Panc1 (cell line): Measurements from ENCODE around the gene ENTPD7. TPM values are rescaled to one million over a fixed set of nuclear protein-coding genes. Genes with fewer than 3 reads are reported as not detected.

ENCODE experiments used
- ATAC-seq: fragments of 200-7000 bp; cut with Tn5 transposase; 2 replicates; pipeline ENCODE4 v1.9.1; 2020; ENCODE audit warnings: mild to moderate bottlenecking, moderate library complexity
- BruUV-seq: library from RNA; stranded (reverse); fragments of 400-500 nt; replicated peaks from 2 replicates; lab custom pipeline; 2021; lab: Mats Ljungman, UMichigan
- CTCF ChIA-PET: fragments of 300-600 bp; sonication (Branson Sonifier 250); formaldehyde crosslinking; loops from one replicate; lab custom pipeline; 2022; ENCODE audit warnings: antibody characterized with exemption; lab: Charles Lee
- POLR2A ChIA-PET: fragments of 300-600 bp; sonication (Branson Sonifier 250); formaldehyde crosslinking; loops from one replicate; lab custom pipeline; 2022; ENCODE audit warnings: antibody characterized with exemption; lab: Charles Lee
- DNase-seq: peaks from one replicate; pipeline ENCODE4 v3.0.0-alpha.2; 2010; ENCODE audit warnings: low read depth, low spot score
- H3K27ac ChIP-seq: 2 replicates; pipeline ENCODE4 v1.5.1; 2011; ENCODE audit warnings: mild to moderate bottlenecking, low read length, inconsistent platforms
- H3K27me3 ChIP-seq: fragments of 200-500 bp; sonication (Bioruptor generic); 2 replicates; pipeline ENCODE4 v1.6.0; 2014; ENCODE audit warnings: low read length, inconsistent platforms; ENCODE audit not compliant: control insufficient read depth, insufficient read depth
- H3K36me3 ChIP-seq: fragments of 200-500 bp; sonication (Bioruptor generic); 2 replicates; pipeline ENCODE4 v1.5.1; 2014; ENCODE audit warnings: inconsistent platforms, mild to moderate bottlenecking, low read length, moderate library complexity; ENCODE audit not compliant: control insufficient read depth, insufficient read depth
- H3K4me1 ChIP-seq: 2 replicates; pipeline ENCODE4 v1.5.1; 2011; ENCODE audit warnings: inconsistent platforms, mild to moderate bottlenecking, low read length, moderate library complexity; ENCODE audit not compliant: control insufficient read depth, insufficient read depth
- H3K4me3 ChIP-seq, 2 experiments: 2 replicates each; pipeline ENCODE4 v1.5.1; 2011 to 2012; ENCODE audit warnings: low read depth in 2 of 2, low read length in 2 of 2, mild to moderate bottlenecking in 2 of 2, inconsistent platforms in 1 of 2, moderate library complexity in 1 of 2
- H3K9me3 ChIP-seq: fragments of 200-500 bp; sonication (Bioruptor generic); 2 replicates; pipeline ENCODE4 v1.5.1; 2014; ENCODE audit warnings: low read depth, mild to moderate bottlenecking, inconsistent platforms, low read length, moderate library complexity; ENCODE audit not compliant: control insufficient read depth, insufficient read depth
- POLR2AphosphoS5 ChIP-seq: IDR thresholded peaks from 2 replicates; pipeline ENCODE4 v1.6.1; 2012; ENCODE audit warnings: mild to moderate bottlenecking, low read depth, low read length, moderate library complexity
- SIN3A ChIP-seq: IDR thresholded peaks from 2 replicates; pipeline ENCODE4 v1.6.1; 2012; ENCODE audit warnings: low read depth, mild to moderate bottlenecking, low read length, moderate library complexity, borderline replicate concordance; ENCODE audit not compliant: insufficient read depth
- TCF7L2 ChIP-seq: IDR thresholded peaks from 2 replicates; pipeline ENCODE4 v1.6.1; 2011; ENCODE audit warnings: mild to moderate bottlenecking, low read depth, low read length, inconsistent platforms
- in situ Hi-C: cut with HindIII; loops from 2 replicates; pipeline ENCODE4 v1.10.0; 2016; ENCODE audit warnings: low sequenced_read_pairs, low pct_unique_long_range_greater_than_20kb
- intact Hi-C: fragments of 100-400 bp; cut with micrococcal nuclease; formaldehyde crosslinking; loops from one replicate; pipeline ENCODE4 v1.10.0; 2022; ENCODE audit not compliant: unreplicated experiment
- total RNA-seq: library from RNA; stranded (reverse); gene quantifications from one replicate; pipeline ENCODE4 v1.2.1, GENCODE V29; 2021; ENCODE audit not compliant: unreplicated experiment
- TF ChIP-seq, protein P1 (sequence below): fragments of 450-650 bp; IDR thresholded peaks from 2 replicates; pipeline ENCODE4 v1.5.1; 2017; ENCODE audit warnings: mild to moderate bottlenecking
- TF ChIP-seq, protein P2 (sequence below), 2 experiments: IDR thresholded peaks; 2 replicates each; pipeline ENCODE4 v1.6.1; 2011 to 2012; ENCODE audit warnings: low read depth in 2 of 2, control low read depth in 1 of 2, low read length in 1 of 2, mild to moderate bottlenecking in 1 of 2, moderate library complexity in 1 of 2; ENCODE audit not compliant: insufficient read depth in 1 of 2

Gene ENTPD7
- total RNA-seq, 1 experiment from 2014 or later = 15.9 TPM

DNA sequence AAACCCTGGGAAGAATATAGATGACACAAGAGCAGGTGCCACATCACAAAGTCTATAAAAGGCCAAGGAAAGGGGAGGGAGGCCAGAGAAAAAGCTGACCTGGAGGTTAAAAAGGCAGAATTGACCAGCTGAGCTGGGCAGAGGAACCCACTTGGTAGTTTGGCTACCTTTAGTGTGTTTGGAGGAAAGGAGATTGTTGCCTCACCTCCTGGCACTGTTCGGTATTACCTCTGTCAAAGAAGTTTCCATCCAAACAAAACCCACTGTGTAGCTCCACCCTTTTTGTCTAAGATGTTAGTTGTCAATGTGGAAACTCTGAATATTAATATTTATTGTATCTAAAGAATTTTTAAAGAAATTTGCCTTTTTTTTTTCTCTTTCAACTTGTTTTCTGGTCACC lies 23.4 kb downstream of the ENTPD7 start:
- in situ Hi-C loops = no loop called here
- ATAC-seq (peak; percentile 78; the same call in 1 of the 2 replicates), DNase-seq (no peak)
- Histone ChIP-seq H3K4me1 (peaks cover 4% of the 10 kb centered on the region; the same call in 1 of the 2 replicates), H3K27ac (no peak overlapping the region), H3K9me3 (no peaks in the 10 kb centered on the region), H3K36me3 (peaks cover 6% of the 10 kb centered on the region; the same call in 1 of the 2 replicates), H3K27me3 (no peaks in the 10 kb centered on the region), H3K4me3 (no peak overlapping the region)
- ChIA-PET POLR2A (no interaction called here), CTCF (no interaction called here)
- intact Hi-C loops = no loop called here
- no peak for TF ChIP-seq SIN3A
- TF ChIP-seq, protein P1, sequence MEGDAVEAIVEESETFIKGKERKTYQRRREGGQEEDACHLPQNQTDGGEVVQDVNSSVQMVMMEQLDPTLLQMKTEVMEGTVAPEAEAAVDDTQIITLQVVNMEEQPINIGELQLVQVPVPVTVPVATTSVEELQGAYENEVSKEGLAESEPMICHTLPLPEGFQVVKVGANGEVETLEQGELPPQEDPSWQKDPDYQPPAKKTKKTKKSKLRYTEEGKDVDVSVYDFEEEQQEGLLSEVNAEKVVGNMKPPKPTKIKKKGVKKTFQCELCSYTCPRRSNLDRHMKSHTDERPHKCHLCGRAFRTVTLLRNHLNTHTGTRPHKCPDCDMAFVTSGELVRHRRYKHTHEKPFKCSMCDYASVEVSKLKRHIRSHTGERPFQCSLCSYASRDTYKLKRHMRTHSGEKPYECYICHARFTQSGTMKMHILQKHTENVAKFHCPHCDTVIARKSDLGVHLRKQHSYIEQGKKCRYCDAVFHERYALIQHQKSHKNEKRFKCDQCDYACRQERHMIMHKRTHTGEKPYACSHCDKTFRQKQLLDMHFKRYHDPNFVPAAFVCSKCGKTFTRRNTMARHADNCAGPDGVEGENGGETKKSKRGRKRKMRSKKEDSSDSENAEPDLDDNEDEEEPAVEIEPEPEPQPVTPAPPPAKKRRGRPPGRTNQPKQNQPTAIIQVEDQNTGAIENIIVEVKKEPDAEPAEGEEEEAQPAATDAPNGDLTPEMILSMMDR = peak; percentile 39
- BruUV-seq = no TSS peak

DNA sequence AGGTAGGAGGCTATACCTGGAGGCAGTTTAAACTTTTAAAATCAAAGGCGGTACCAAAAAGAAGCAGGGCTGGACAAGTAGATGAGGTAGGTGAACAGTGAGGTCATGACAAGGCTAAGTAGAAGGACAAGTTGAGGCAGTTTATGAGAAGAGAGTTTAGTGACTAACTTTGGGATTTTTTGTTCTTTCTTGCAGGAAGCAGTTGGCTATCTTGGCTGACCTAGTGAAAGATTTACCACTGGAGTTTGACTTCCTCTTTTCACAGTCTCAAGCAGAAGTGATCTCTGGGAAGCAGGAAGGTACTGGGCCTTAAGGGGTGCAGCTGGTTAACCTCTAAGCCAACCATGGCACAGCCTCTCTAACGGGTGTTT lies 26.3 kb downstream of the ENTPD7 start:
- Histone ChIP-seq H3K27me3 (no peaks in the 10 kb centered on the region), H3K4me1 (peaks cover 4% of the 10 kb centered on the region; the same call in 1 of the 2 replicates), H3K27ac (no peak overlapping the region), H3K4me3 (no peak overlapping the region), H3K9me3 (no peaks in the 10 kb centered on the region), H3K36me3 (peaks cover 6% of the 10 kb centered on the region)
- in situ Hi-C loops (no loop called here), intact Hi-C loops (no loop called here)
- TF ChIP-seq SIN3A (no peak), TCF7L2 (no peak), POLR2AphosphoS5 (no peak)
- TF ChIP-seq, protein P1 = no peak
- TF ChIP-seq, protein P2, sequence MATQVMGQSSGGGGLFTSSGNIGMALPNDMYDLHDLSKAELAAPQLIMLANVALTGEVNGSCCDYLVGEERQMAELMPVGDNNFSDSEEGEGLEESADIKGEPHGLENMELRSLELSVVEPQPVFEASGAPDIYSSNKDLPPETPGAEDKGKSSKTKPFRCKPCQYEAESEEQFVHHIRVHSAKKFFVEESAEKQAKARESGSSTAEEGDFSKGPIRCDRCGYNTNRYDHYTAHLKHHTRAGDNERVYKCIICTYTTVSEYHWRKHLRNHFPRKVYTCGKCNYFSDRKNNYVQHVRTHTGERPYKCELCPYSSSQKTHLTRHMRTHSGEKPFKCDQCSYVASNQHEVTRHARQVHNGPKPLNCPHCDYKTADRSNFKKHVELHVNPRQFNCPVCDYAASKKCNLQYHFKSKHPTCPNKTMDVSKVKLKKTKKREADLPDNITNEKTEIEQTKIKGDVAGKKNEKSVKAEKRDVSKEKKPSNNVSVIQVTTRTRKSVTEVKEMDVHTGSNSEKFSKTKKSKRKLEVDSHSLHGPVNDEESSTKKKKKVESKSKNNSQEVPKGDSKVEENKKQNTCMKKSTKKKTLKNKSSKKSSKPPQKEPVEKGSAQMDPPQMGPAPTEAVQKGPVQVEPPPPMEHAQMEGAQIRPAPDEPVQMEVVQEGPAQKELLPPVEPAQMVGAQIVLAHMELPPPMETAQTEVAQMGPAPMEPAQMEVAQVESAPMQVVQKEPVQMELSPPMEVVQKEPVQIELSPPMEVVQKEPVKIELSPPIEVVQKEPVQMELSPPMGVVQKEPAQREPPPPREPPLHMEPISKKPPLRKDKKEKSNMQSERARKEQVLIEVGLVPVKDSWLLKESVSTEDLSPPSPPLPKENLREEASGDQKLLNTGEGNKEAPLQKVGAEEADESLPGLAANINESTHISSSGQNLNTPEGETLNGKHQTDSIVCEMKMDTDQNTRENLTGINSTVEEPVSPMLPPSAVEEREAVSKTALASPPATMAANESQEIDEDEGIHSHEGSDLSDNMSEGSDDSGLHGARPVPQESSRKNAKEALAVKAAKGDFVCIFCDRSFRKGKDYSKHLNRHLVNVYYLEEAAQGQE (IDR thresholded peaks at IDR 0.05; ENCODE audit: insufficient read depth in 1 of 2, low read depth in 2 of 2, low read length in 1 of 2) = no peak
- POLR2A ChIA-PET = no interaction called here
- CTCF ChIA-PET = no interaction called here
- no TSS peak for BruUV-seq
- ATAC-seq (no peak), DNase-seq (no peak)
